ENCODE data around the gene C3orf38.

- TF ChIP-seq, protein P1, sequence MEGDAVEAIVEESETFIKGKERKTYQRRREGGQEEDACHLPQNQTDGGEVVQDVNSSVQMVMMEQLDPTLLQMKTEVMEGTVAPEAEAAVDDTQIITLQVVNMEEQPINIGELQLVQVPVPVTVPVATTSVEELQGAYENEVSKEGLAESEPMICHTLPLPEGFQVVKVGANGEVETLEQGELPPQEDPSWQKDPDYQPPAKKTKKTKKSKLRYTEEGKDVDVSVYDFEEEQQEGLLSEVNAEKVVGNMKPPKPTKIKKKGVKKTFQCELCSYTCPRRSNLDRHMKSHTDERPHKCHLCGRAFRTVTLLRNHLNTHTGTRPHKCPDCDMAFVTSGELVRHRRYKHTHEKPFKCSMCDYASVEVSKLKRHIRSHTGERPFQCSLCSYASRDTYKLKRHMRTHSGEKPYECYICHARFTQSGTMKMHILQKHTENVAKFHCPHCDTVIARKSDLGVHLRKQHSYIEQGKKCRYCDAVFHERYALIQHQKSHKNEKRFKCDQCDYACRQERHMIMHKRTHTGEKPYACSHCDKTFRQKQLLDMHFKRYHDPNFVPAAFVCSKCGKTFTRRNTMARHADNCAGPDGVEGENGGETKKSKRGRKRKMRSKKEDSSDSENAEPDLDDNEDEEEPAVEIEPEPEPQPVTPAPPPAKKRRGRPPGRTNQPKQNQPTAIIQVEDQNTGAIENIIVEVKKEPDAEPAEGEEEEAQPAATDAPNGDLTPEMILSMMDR (IDR thresholded peaks at IDR 0.05; ENCODE audit: low read length): no peak
- TF ChIP-seq EZH2 (IDR thresholded peaks at IDR 0.05; ENCODE audit: borderline replicate concordance, low read length): no peak
Observed at GRCh38 chr3:88137836-88138235, 11.9 kb upstream of the C3orf38 start.

All from OCI-LY1 (cell line).